Activated CD4-positive, alpha-beta T cell treated with anti-CD3 and anti-CD28 coated beads, Interleukin-2, amount 50 U/mL, for 1 hour (primary cell): Measurements from ENCODE around the gene NDUFA7.
"Not testable (repeated sequence)": the region's sequence is repeated elsewhere in the genome, so short reads cannot be mapped to it uniquely, and the experiment has no call there.

Experiments used
- DNase-seq: peaks from one replicate; pipeline ENCODE4 v3.0.0-alpha.2; 2020

The NDUFA7 gene

DNA sequence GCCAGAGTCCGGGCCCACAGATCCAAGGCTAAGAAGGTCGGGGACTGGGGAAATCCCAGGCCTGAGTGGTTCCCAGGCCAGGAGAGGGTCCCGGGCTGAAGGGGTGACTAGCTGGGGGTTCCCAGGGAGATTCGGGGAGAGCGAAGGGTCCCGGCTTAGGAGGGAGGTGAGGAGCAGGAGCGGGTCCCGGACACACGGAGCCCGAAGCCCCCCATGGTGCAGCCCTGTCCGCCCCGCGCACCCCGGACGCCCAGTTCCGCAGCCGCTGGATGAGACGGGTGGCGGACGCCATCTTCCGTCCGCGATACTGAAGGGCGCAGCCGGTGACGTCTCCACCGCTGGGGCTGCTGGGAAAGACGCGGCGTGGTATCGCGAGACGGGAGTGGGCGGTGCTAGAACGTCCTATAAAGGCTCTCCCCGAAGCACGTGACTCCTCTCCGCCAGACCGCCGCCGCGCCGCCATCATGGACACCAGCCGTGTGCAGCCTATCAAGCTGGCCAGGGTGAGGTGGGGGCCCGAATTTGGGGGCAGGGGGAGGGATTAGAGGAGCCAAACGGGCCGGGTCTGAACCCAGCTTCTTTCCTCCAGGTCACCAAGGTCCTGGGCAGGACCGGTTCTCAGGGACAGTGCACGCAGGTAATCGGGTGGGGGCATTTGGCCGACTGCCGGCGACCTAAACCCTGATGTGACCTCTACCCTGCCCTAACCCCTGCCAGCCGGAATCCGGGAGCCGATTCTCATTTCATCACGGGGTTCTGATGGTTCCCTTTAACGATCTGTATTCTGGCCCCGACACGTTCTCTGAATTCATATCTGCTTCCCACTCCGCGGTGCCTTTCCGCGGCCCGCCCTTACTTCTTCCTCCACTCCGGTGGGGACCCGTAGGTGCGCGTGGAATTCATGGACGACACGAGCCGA lies at the start of gene NDUFA7, which contains the start of gene RPS28:
NDUFA7 (minus strand) TSS at position 309 of the 919 bp plus-strand sequence; CDS start at position 292, 17 bp downstream.
RPS28 (plus strand) TSS at position 430 of the 919 bp plus-strand sequence; CDS start at position 465, 35 bp downstream.
- DNase-seq = peak; percentile 98

DNA sequence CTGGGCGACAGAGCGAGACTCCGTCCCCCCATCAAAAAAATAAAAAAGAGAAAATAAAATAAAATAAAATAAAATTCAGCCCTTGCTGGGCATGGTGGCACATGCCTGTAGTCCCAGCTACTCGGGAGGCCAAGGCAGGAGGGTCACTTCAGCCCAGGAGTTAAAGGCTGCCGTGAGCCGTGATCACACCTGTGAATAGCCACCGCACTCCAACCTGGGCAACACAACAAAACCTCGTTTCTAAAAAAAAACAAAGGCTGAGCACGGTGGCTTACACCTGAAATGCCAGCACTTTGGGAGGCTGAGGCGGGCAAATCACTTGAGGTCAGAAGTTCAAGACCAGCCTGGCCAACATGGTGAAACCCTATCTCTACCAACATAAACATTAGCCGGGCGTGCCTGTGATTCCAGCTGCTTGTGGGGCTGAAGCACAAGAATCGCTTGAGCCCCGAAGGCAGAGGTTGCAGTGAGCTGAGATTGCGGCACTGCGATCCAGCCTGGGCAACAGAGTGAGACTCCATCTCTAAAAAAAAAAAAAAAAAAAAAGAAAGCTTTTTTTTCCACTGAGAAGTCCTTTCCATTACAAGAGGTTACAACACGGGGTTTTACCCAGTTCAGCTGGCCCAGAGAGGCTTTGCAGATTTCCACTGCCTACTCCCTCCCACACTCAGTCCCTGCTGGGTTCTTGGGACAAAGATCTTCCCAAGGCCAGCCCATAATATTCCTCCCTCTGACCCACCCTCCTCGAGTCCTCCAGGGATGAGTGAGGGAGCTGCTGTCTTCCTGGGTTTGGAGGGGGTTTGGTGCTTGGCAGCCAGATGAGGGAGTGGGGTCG lies 49.2 kb upstream of the NDUFA7 start:
- no peak for DNase-seq

- no peak for DNase-seq
Observed at GRCh38 chr19:8367327-8368001, 46.3 kb upstream of the NDUFA7 start.

- DNase-seq = no peak
Observed at GRCh38 chr19:8366961-8367326, 45.8 kb upstream of the NDUFA7 start.

GRCh38 chr19:8366121-8366581 lies 45.0 kb upstream of the NDUFA7 start:
- no peak for DNase-seq

DNA sequence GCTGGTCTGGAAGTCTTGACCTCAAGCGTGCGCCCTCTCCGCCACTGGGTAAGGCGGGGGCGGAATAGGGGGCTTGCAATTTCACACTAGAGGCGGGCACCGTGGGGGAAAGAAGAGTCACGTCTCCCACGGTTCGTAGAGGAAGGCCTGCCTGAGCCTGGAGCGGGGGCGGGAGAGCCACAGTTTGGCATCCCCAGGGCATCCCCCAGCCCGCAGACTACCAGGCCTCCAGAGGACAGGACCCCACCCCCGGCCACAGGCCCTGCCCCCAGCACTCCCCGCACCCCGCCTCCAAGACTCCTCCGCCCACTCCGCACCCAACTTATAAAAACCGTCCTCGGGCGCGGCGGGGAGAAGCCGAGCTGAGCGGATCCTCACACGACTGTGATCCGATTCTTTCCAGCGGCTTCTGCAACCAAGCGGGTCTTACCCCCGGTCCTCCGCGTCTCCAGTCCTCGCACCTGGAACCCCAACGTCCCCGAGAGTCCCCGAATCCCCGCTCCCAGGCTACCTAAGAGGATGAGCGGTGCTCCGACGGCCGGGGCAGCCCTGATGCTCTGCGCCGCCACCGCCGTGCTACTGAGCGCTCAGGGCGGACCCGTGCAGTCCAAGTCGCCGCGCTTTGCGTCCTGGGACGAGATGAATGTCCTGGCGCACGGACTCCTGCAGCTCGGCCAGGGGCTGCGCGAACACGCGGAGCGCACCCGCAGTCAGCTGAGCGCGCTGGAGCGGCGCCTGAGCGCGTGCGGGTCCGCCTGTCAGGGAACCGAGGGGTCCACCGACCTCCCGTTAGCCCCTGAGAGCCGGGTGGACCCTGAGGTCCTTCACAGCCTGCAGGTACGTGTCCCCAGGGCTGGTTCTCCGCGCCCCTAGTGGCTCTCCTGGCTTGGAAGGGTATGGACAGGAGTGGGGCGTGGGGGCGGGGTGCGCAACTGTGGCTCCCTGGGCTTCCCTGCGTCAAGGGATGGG lies 42.9 kb upstream of the NDUFA7 start, which contains the start of gene ANGPTL4:
ANGPTL4 (plus strand) TSS at position 353 of the 969 bp plus-strand sequence; CDS start at position 520, 167 bp downstream.
- DNase-seq = peak; percentile 23

DNA sequence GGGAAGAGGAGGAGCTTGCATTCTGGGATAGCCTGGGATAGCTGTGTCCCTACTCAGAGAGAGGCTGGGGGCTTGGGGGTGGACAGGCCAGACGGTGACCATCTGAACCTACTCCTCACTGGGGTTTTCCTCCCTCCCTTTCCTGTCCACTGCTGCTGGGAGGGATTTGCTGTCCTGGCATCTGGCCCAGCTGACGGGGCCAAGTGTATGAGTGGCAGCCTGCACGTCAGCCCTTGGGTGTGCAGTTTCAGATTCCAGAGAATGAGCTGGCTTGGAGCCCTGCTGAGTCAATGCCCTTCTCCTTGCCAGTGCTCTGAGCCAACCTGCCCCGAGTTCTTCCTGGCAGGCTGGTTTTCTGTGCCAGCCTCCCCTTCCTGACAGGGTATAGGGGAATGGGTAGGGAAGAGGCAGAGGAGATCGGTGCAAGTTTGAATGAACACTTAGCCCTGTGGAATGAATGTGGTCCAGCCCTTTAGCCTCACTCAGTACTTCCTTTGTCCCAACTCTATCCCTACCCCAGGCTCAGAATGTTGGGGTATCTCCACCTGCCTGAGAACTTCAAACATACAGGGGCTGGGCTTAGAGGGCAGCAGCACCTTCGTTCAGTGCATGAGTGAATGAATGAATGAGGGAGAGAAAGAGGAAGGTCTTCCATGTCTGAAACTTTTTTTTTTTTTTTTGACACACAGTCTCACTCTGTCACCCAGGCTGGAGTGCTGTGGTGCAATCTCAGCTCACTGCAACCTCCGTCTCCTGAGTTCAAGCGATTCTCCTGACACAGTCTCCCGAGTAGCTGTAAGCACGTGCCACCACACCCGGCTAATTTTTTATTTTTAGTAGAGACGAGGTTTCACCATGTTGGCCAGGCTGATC lies 41.0 kb upstream of the NDUFA7 start:
- DNase-seq = no peak

GRCh38 chr19:8360196-8360595 lies 39.0 kb upstream of the NDUFA7 start:
- no peak for DNase-seq

DNA sequence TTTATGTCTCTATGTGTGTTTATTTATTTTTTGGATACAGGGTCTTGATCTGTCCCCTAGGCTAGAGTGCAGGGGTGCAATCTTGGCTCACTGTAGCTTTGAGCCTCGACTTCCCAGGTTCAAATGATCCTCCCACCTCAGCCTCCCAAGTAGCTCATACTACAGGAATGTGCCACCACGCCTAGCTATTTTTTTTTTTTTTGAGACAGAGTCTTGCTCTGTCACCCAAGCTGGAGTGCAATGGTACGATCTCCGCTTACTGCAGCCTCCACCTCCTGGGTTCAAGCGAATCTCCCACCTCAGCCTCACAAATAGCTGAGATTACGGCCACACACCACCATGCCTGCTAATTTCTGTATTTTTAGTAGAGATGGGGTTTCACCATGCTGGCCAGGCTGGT lies 37.8 kb upstream of the NDUFA7 start:
- DNase-seq = no peak

- DNase-seq = no peak
Observed at GRCh38 chr19:8357007-8357521, 35.9 kb upstream of the NDUFA7 start.

GRCh38 chr19:8355631-8356402 lies 34.6 kb upstream of the NDUFA7 start:
- no peak for DNase-seq

DNA sequence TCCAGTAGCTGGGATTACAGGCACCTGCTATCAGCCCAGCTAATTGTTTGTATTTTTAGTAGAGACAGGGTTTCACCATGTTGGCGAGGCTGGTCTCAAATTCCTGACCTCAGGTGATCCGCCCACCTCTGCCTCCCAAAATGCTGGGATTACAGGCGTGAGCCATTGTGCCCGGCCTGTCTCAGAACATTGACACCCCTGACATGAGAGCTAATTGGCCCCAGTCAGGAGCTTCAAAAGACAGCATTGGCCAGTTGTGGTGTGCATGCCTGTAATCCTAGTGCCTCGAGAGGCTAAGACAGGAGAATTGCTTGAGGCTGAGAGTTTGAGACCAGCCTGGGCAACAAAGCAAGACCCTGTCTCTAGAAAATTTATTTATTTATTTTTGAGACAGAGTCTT lies 31.7 kb upstream of the NDUFA7 start:
- not testable (repeated sequence) for DNase-seq

- DNase-seq = no peak
Observed at GRCh38 chr19:8352134-8352827, 31.1 kb upstream of the NDUFA7 start.

DNA sequence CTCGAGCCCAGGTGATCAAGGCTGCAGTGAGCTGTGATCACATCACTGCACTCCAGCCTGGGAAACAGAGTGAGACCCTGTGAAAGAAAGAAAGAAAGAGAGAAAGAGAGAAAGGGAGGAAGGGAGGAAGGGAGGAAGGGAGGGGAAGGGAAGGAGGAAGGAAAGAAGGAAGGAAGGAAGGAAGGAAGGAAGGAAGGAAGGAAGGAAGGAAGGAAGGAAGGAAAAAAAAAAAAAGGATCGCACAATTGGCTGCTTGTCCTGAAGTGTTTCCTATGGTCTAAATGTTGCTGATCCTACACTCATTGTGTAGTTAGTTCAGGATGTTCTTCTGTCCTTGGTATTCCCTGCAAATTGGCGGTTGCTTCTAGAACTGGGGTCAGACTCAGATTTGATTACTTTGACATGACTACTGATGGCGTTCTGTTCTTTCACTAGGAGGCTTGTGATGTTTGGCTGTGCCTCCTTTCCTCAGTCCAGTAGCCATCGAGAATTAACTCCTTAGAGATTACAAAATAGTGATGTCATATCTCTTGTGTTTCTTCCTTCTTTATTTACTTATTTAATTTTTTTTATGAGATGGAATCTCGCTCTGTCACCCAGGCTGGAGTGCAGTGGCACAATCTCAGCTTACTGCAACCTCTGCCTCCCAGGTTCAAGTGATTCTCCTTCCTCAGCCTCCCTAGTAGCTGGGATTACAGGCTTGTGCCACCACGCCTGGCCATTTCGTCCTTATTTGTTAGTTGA lies 28.6 kb upstream of the NDUFA7 start:
- DNase-seq = not testable (repeated sequence)

DNA sequence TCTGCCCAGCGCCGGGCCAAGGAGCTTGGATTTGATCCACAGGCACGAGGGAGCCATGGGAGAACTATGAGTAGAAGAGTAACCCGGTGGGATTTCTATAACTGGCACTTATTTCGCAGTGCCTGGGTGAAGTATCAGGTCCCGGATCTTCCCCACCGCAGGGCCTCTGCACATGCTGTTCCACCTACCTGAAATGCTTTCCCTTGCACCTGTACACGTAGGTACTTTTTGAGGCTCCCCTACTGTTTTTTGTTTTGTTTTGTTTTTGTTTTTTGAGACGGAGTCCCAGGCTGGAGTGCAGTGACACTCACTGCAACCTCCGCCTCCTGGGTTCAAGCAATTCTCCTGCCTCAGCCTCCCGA lies 22.3 kb upstream of the NDUFA7 start:
- no peak for DNase-seq

GRCh38 chr19:8342684-8343482 lies 21.7 kb upstream of the NDUFA7 start, which contains the start of gene KANK3:
Gene KANK3 (minus strand): TSS chr19:8343262. CDS start chr19:8337828, 5,434 bp downstream.
- DNase-seq = peak; percentile 92

GRCh38 chr19:8342316-8342683 lies 21.1 kb upstream of the NDUFA7 start:
- no peak for DNase-seq
